K562 (cell line): ENCODE results near the gene CTF1. TPM values are rescaled to one million over a fixed set of nuclear protein-coding genes. Genes with fewer than 3 reads are reported as not detected.
A peak's percentile ranks its signal among the peaks of the same experiment; 100 is the strongest.

Experiments
- ARHGAP35 ChIP-seq: fragments of 450-650 bp; IDR thresholded peaks from 2 replicates; pipeline ENCODE4 v1.6.1; 2018; ENCODE audit not compliant: partially characterized antibody
- ASH1L ChIP-seq: fragments of 450-650 bp; IDR thresholded peaks from 2 replicates; pipeline ENCODE4 v1.6.1; 2018; ENCODE audit warnings: borderline replicate concordance, mild to moderate bottlenecking, low read depth; ENCODE audit not compliant: partially characterized antibody
- CGGBP1 ChIP-seq: fragments of 250-450 bp; sonication (Bioruptor Pico); IDR thresholded peaks from 2 replicates; pipeline ENCODE4 v1.9.0; 2021; ENCODE audit warnings: mild to moderate bottlenecking
- ELF2 ChIP-seq: fragments of 250-450 bp; sonication (Bioruptor Pico); IDR thresholded peaks from 2 replicates; pipeline ENCODE4 v1.5.0; 2021; ENCODE audit warnings: mild to moderate bottlenecking
- MAX ChIP-seq: sonication (generic); formaldehyde crosslinking; IDR thresholded peaks from 2 replicates; pipeline ENCODE4 v1.9.0; 2022; ENCODE audit warnings: mild to moderate bottlenecking, missing genetic modification reagents
- NFIC ChIP-seq: fragments of 450-650 bp; IDR thresholded peaks from 2 replicates; pipeline ENCODE4 v1.6.1; 2017; ENCODE audit warnings: mild to moderate bottlenecking, inconsistent platforms
- PBX2 ChIP-seq, 2 experiments: IDR thresholded peaks in 1 of 2; conservative IDR thresholded peaks in 1 of 2; 2 replicates each; pipeline ENCODE4 v1.6.1; 2016; ENCODE audit warnings: low read depth in 2 of 2, mild to moderate bottlenecking in 1 of 2, missing compliant biosample characterization in 1 of 2, missing genetic modification characterization in 1 of 2, moderate library complexity in 1 of 2
- PML ChIP-seq: IDR thresholded peaks from 2 replicates; pipeline ENCODE4 v1.6.1; 2012; ENCODE audit warnings: low read length, inconsistent platforms
- RBM17 ChIP-seq: fragments of 200-400 bp; formaldehyde crosslinking; IDR thresholded peaks from 2 replicates; pipeline ENCODE4 v1.6.1; 2017; ENCODE audit warnings: low read depth, mild to moderate bottlenecking, low read length, borderline replicate concordance
- RBM34 ChIP-seq: fragments of 200-400 bp; formaldehyde crosslinking; IDR thresholded peaks from 2 replicates; pipeline ENCODE4 v1.6.1; 2018; ENCODE audit warnings: low read length, borderline replicate concordance; ENCODE audit not compliant: insufficient read depth
- SMAD2 ChIP-seq: fragments of 150-350 bp; IDR thresholded peaks from 2 replicates; pipeline ENCODE4 v1.6.1; 2014; ENCODE audit warnings: low read depth, mild to moderate bottlenecking, low read length
- TARDBP ChIP-seq: fragments of 450-650 bp; IDR thresholded peaks from 2 replicates; pipeline ENCODE4 v1.6.1; 2016
- TFE3 ChIP-seq: fragments of 450-650 bp; formaldehyde crosslinking; IDR thresholded peaks from 2 replicates; pipeline ENCODE4 v1.4.0; 2020; ENCODE audit warnings: mild to moderate bottlenecking, mixed read lengths
- VEZF1 ChIP-seq: fragments of 200-800 bp; sonication (Bioruptor generic); IDR thresholded peaks from 2 replicates; pipeline ENCODE4 v1.6.1; 2017; ENCODE audit warnings: missing genetic modification characterization, missing compliant biosample characterization
- ZC3H8 ChIP-seq: fragments of 450-650 bp; IDR thresholded peaks from 2 replicates; pipeline ENCODE4 v1.6.1; 2017
- ZKSCAN1 ChIP-seq: fragments of 150-350 bp; IDR thresholded peaks from 2 replicates; pipeline ENCODE4 v1.6.1; 2016; ENCODE audit warnings: low read depth, low read length
- ZNF12 ChIP-seq: sonication (generic); formaldehyde crosslinking; IDR thresholded peaks from 2 replicates; pipeline ENCODE4 v1.4.0; 2020; ENCODE audit warnings: mild to moderate bottlenecking, missing genetic modification reagents
- ZNF347 ChIP-seq: fragments of 450-650 bp; formaldehyde crosslinking; IDR thresholded peaks from 2 replicates; pipeline ENCODE4 v1.4.0; 2020; ENCODE audit warnings: low read depth, mild to moderate bottlenecking, moderate library complexity
- ZNF740 ChIP-seq, 3 experiments: fragments of 200-800 bp in 1 of 3; sonication (Bioruptor generic) in 1 of 3; sonication (generic) in 1 of 3; formaldehyde crosslinking in 1 of 3; IDR thresholded peaks; 2 replicates each; pipeline versions ENCODE4 v1.6.1 to v1.8.0; 2016 to 2022; ENCODE audit warnings: mild to moderate bottlenecking in 2 of 3, missing compliant biosample characterization in 2 of 3, missing genetic modification characterization in 2 of 3, missing genetic modification reagents in 1 of 3
- ZNF830 ChIP-seq: fragments of 250-450 bp; sonication (Bioruptor Pico); IDR thresholded peaks from 2 replicates; pipeline ENCODE4 v1.5.0; 2021; ENCODE audit warnings: mild to moderate bottlenecking
- polyA plus RNA-seq, 8 experiments: library from polyadenylated mRNA; depleted of rRNA in 4 of 8; stranded (reverse) in 5 of 8; unstranded in 3 of 8; fragments of >200 nt; fragmentation: Nextera tagmentation in 2 of 8; fragmentation: Illumina TruSeq in 1 of 8; extraction: Ambion mirVana in 2 of 8; extraction: Trizol in 1 of 8; gene quantifications; 2 replicates each; pipeline versions ENCODE4 v1.2.1 to v1.2.3, GENCODE V29; 2011 to 2014; ENCODE audit warnings: inconsistent platforms in 1 of 8, missing spikeins in 1 of 8
- total RNA-seq, 7 experiments: library from RNA; depleted of rRNA in 6 of 7; stranded (reverse); fragments of >200 nt in 6 of 7; fragmentation: Illumina TruSeq in 2 of 7; extraction: Trizol in 2 of 7; gene quantifications; 2 replicates each; pipeline versions ENCODE4 v1.2.1 to v1.2.3, GENCODE V29; 2011 to 2021; ENCODE audit warnings: low replicate concordance in 1 of 7

The CTF1 gene
- total and polyA plus RNA-seq, 9 of the 15 experiments (the other 6 are each of a cell fraction or from before 2014, with no cell fraction given): 0.24 to 2.5 (median 0.44) TPM

GRCh38 chr16:30894540-30895368 is 1.7 kb upstream of the CTF1 start (continued):
- TF ChIP-seq TFE3 (CRISPR knock-in tag): peak; percentile 69
- TF ChIP-seq RBM17: no peak
- no peak for TF ChIP-seq PBX2 (CRISPR knock-in tag; IDR thresholded peaks at IDR 0.05; ENCODE audit: low read depth)
- TF ChIP-seq PBX2 (tag; conservative IDR thresholded peaks at IDR 0.05; ENCODE audit: low read depth): peak; percentile 51; the same call in 1 of the 2 replicates
- TF ChIP-seq CGGBP1: no peak
- no peak for TF ChIP-seq TARDBP
- TF ChIP-seq SMAD2: no peak
- no peak for TF ChIP-seq ZC3H8
- 0 out of 2 replicates have a peak, but pooled peaks have one; percentile 4 for TF ChIP-seq PML
- no peak for TF ChIP-seq ZKSCAN1
- no peak; the same call in 1 of the 2 replicates for TF ChIP-seq ZNF740 (CRISPR knock-in tag; IDR thresholded peaks at IDR 0.05)
- TF ChIP-seq ZNF740 (tag; IDR thresholded peaks at IDR 0.05): no peak
- no peak for TF ChIP-seq VEZF1 (CRISPR knock-in tag)
- no peak for TF ChIP-seq ELF2 (CRISPR knock-in tag)
- TF ChIP-seq RBM34: no peak
- TF ChIP-seq ZNF830 (CRISPR knock-in tag): 0 out of 2 replicates have a peak, but pooled peaks have one; percentile 56
- TF ChIP-seq ZNF12: no peak
- peak; percentile 13; the same call in 1 of the 2 replicates for TF ChIP-seq MAX (CRISPR knock-in tag)
- no peak for TF ChIP-seq ZNF347 (CRISPR knock-in tag)
- TF ChIP-seq ASH1L: no peak
- TF ChIP-seq NFIC: no peak
- TF ChIP-seq ARHGAP35: no peak
